Upper lobe of right lung (tissue), 1 donor: ENCODE measurements around the gene SLC5A8. TPM values are rescaled to one million over a fixed set of nuclear protein-coding genes. Genes with fewer than 3 reads are reported as not detected.
A peak's percentile ranks its signal among the peaks of the same experiment; 100 is the strongest.

Source experiments
- ATAC-seq: fragments of 200-7000 bp; cut with Tn5 transposase; one replicate; pipeline ENCODE4 v1.9.1; 2020; ENCODE audit warnings: mild to moderate bottlenecking, moderate library complexity
- DNase-seq: peaks from one replicate; pipeline ENCODE4 v3.0.0-alpha.2; 2020
- H3K27ac ChIP-seq: fragments of 200-600 bp; one replicate; pipeline ENCODE4 v1.8.0; 2022
- H3K27me3 ChIP-seq: fragments of 200-600 bp; one replicate; pipeline ENCODE4 v1.8.0; 2022; ENCODE audit warnings: mild to moderate bottlenecking
- H3K36me3 ChIP-seq: fragments of 200-600 bp; one replicate; pipeline ENCODE4 v1.8.0; 2022
- H3K4me1 ChIP-seq: fragments of 200-600 bp; one replicate; pipeline ENCODE4 v1.8.0; 2022
- H3K4me3 ChIP-seq: fragments of 200-600 bp; one replicate; pipeline ENCODE4 v1.8.0; 2022; ENCODE audit warnings: mild to moderate bottlenecking
- H3K9me3 ChIP-seq: fragments of 200-600 bp; one replicate; pipeline ENCODE4 v1.8.0; 2022
- intact Hi-C: fragments of 100-400 bp; cut with DNase I; formaldehyde crosslinking; loops from one replicate; pipeline ENCODE4 v1.11.0; 2022
- total RNA-seq: library from RNA; stranded (reverse); fragmentation: NEBNext Ultra II Directional; extraction: Animal tissue kit (Norgen Biotek cat#: 25700); gene quantifications from one replicate; pipeline ENCODE4 v1.2.1, GENCODE V29; 2021
- TF ChIP-seq, protein P1 (sequence below): fragments of 200-600 bp; IDR thresholded peaks from one replicate; pipeline ENCODE4 v1.8.0; 2022; ENCODE audit warnings: antibody characterized with exemption
- donor health status: DM: no; HTN: yes; CAD: no; lungs with severe emphysema.

The SLC5A8 gene
- total RNA-seq, 1 donor from 2014 or later = 2.8 TPM

DNA sequence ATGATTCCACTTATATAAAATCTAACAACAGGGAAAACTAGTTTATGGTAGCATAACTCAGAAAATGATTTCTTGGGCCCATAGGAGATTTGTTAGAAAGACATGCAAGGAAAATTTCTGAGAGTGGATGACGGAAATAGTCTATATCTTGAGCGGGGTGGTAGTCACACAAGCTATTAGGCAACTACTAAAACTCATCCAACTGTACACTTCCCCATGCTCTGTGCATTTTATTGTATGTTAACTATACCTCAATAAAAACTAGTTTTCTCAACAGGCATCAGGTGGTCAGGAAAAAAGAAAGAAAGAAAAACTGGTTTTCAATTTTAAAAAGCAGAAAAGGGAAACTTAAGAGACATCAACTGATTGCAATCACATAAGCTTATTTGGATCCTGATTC lies 9.9 kb downstream of the SLC5A8 start:
- no peaks in the 10 kb centered on the region for H3K9me3 ChIP-seq
- H3K27ac ChIP-seq = no peak overlapping the region
- ATAC-seq = no peak
- TF ChIP-seq, protein P1, sequence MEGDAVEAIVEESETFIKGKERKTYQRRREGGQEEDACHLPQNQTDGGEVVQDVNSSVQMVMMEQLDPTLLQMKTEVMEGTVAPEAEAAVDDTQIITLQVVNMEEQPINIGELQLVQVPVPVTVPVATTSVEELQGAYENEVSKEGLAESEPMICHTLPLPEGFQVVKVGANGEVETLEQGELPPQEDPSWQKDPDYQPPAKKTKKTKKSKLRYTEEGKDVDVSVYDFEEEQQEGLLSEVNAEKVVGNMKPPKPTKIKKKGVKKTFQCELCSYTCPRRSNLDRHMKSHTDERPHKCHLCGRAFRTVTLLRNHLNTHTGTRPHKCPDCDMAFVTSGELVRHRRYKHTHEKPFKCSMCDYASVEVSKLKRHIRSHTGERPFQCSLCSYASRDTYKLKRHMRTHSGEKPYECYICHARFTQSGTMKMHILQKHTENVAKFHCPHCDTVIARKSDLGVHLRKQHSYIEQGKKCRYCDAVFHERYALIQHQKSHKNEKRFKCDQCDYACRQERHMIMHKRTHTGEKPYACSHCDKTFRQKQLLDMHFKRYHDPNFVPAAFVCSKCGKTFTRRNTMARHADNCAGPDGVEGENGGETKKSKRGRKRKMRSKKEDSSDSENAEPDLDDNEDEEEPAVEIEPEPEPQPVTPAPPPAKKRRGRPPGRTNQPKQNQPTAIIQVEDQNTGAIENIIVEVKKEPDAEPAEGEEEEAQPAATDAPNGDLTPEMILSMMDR = no peak
- no peak overlapping the region for H3K4me3 ChIP-seq
- H3K4me1 ChIP-seq = no peaks in the 10 kb centered on the region
- no peaks in the 10 kb centered on the region for H3K36me3 ChIP-seq
- no peaks in the 10 kb centered on the region for H3K27me3 ChIP-seq
- intact Hi-C loops = no loop called here
- DNase-seq = no peak

DNA sequence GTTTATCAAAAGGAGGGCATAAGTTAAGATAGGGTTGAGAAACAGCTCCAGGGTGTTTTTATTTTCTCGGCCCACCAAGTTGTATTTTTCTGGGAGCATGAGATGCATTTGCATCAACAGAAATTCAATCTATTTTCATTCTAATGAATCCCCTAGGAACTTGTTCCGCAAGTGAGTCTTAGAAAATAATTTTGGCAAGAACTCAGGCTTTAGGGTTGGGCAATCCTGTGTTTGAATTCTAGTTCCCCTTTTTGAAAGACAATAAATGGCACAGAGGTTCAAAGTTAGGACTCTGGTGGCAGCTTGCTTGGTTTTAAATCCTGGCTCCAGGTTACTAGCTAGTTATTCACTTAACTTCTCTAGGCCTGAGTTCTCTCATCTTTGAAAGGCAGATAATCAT lies 23.7 kb downstream of the SLC5A8 start:
- Histone ChIP-seq H3K36me3 (no peaks in the 10 kb centered on the region), H3K9me3 (no peaks in the 10 kb centered on the region), H3K4me1 (no peaks in the 10 kb centered on the region), H3K27me3 (no peaks in the 10 kb centered on the region), H3K4me3 (no peak overlapping the region), H3K27ac (no peak overlapping the region)
- intact Hi-C loops = no loop called here
- no peak for DNase-seq
- no peak for ATAC-seq
- TF ChIP-seq, protein P1 = no peak

DNA sequence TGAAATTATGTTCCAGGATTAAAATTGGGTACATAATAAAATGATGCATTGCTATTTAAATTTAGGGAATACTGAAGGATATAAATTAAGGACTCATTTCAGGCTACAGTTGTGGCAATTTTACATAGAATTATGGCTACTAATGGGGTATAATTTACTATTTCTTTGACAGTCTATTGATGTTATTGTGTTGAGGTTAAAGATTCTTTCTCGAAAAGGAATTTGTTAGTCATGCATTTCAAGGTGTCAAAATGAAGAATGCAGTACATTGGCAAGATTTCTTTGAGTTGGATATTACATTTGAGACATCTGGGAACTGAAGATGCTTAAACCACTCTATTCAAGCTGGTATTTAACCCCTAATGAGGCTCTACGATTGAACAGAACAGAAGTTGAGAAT lies 28.3 kb downstream of the SLC5A8 start:
- H3K4me3 ChIP-seq = no peak overlapping the region
- H3K9me3 ChIP-seq = no peaks in the 10 kb centered on the region
- no peaks in the 10 kb centered on the region for H3K4me1 ChIP-seq
- H3K27me3 ChIP-seq = no peaks in the 10 kb centered on the region
- DNase-seq (no peak), ATAC-seq (no peak)
- H3K36me3 ChIP-seq = no peaks in the 10 kb centered on the region
- intact Hi-C loops = no loop called here
- H3K27ac ChIP-seq = no peak overlapping the region
- TF ChIP-seq, protein P1 = no peak

DNA sequence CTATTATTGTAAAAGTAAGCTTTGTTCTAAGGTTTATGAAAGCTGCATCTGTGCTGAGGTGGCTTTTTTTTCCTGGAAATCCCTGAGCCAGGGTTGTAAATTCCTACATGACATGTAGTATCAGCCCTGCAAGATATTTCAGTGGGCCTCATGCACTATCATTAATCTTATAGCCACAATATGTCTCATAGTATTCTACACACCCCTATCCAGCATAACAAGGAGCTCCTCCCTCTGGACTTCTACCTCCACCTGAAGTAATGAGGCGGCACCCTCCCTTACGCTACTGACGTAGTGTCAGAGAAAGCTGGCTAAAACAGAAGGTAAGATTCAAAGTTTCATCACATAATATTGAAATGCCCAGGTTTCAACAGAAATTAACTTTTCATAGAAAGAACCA lies 35.5 kb downstream of the SLC5A8 start:
- Histone ChIP-seq H3K36me3 (no peaks in the 10 kb centered on the region), H3K4me1 (no peaks in the 10 kb centered on the region), H3K9me3 (no peaks in the 10 kb centered on the region), H3K27me3 (no peaks in the 10 kb centered on the region), H3K4me3 (no peak overlapping the region), H3K27ac (no peak overlapping the region)
- TF ChIP-seq, protein P1 = no peak
- intact Hi-C loops = no loop called here
- no peak for ATAC-seq
- no peak for DNase-seq

DNA sequence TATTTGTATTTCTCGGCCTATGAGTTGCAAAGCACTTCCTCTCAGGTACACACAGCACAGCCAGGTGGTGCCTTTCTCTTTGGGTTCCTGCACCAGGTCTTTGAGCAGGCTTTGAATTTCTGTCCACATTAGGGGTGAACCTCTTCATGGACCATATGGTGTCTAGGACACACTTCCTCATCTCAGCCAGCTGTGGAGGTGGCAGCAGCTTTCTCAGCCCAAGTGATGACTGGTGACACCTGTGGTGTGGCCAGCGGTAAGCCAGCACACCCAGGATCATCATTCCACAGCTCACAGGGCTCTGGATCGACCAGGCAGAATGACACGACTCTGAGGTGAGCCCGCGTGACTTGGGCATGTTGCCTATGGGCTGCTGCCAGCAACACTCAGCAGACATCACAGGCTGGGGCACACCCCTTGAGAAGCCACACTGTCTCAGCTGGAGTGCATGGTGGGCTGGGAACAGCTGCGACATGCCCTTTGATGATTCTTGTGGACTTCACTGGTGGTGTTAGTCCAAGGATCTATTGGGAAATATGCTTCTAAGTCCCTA lies 36.8 kb downstream of the SLC5A8 start:
- Histone ChIP-seq H3K4me1 (no peaks in the 10 kb centered on the region), H3K36me3 (no peaks in the 10 kb centered on the region), H3K27me3 (no peaks in the 10 kb centered on the region), H3K27ac (no peak overlapping the region), H3K4me3 (no peak overlapping the region), H3K9me3 (no peaks in the 10 kb centered on the region)
- ATAC-seq (peak; percentile 19), DNase-seq (no peak)
- intact Hi-C loops = no loop called here
- TF ChIP-seq, protein P1 = no peak

DNA sequence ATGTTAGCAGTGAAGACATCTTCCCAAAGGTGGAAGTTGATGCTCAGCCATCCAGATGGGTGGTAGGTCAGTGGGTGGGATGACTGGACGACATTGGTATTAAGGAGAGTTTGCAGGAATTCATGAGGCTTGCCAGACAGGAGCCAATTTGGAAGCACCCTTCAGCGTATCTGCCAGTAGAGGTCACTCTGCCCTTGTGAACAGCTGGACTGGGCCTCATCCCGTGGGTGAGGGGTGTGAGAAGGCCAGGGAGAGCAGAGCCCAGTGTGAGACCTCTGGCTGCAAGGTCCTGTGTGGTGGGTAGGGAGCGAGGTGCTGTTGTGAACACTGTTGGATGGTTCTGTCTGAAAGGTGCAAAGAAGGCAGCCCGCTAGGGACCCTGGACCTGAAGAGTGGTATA lies 37.7 kb downstream of the SLC5A8 start:
- Histone ChIP-seq H3K4me3 (no peak overlapping the region), H3K27ac (no peak overlapping the region), H3K4me1 (no peaks in the 10 kb centered on the region), H3K9me3 (no peaks in the 10 kb centered on the region), H3K27me3 (no peaks in the 10 kb centered on the region), H3K36me3 (no peaks in the 10 kb centered on the region)
- ATAC-seq = peak; percentile 72
- intact Hi-C loops = no loop called here
- TF ChIP-seq, protein P1 = no peak
- no peak for DNase-seq
